Subcutaneous abdominal adipose tissue (tissue), 5 donors: Measurements from ENCODE around the gene PSMD1.

Source experiments
- H3K27ac ChIP-seq: one replicate; pipeline ENCODE4 v1.7.0; 2013; ENCODE audit warnings: low read depth, mild to moderate bottlenecking, inconsistent platforms, low read length, moderate library complexity
- H3K27me3 ChIP-seq, 5 donors: one replicate each; pipeline ENCODE4 v1.7.0; 2013; ENCODE audit warnings: low read length in 5 of 5, inconsistent platforms in 1 of 5; ENCODE audit not compliant: control insufficient read depth in 5 of 5, insufficient read depth in 4 of 5
- H3K36me3 ChIP-seq, 5 donors: one replicate each; pipeline ENCODE4 v1.7.0; 2013; ENCODE audit warnings: low read length in 5 of 5; ENCODE audit not compliant: control insufficient read depth in 5 of 5, insufficient read depth in 5 of 5
- H3K4me1 ChIP-seq, 5 donors: one replicate each; pipeline ENCODE4 v1.7.0; 2013; ENCODE audit warnings: low read length in 5 of 5, mild to moderate bottlenecking in 3 of 5, moderate library complexity in 1 of 5; ENCODE audit not compliant: control insufficient read depth in 5 of 5, insufficient read depth in 5 of 5
- H3K4me3 ChIP-seq, 5 donors: one replicate each; pipeline ENCODE4 v1.7.0; 2013; ENCODE audit warnings: low read length in 5 of 5, low read depth in 1 of 5
- H3K9ac ChIP-seq, 5 donors: one replicate each; pipeline ENCODE4 v1.7.0; 2013; ENCODE audit warnings: low read length in 5 of 5, mild to moderate bottlenecking in 4 of 5, moderate library complexity in 3 of 5
- H3K9me3 ChIP-seq, 5 donors: one replicate each; pipeline ENCODE4 v1.7.0; 2013; ENCODE audit warnings: low read length in 5 of 5; ENCODE audit not compliant: control insufficient read depth in 5 of 5
- donor health status: healthy.
- donor health status: healthy.
- donor health status: healthy.
- donor health status: healthy.
- donor health status: healthy.

The PSMD1 gene

DNA sequence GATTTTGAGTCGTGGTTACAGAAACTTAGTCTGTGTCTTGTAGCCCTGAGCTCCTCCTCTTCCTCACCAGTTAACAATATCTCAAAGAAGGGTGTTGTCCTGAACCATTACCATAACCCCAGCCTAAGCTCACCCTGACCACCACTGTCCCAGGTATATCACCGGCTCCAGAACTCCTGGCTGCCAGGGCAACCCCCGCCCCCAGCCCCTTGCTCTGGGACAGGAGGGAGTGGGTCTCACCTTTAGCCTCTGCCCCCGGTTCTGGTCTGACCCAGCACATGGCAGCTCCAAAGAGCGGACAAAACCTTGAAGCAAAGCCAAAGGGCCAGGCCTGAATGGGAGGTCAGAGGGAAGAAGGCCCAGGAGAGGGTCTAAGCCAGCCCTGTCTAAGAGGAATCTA, 5.6 kb upstream of the PSMD1 start:
- H3K9ac ChIP-seq: no peak overlapping the region

DNA sequence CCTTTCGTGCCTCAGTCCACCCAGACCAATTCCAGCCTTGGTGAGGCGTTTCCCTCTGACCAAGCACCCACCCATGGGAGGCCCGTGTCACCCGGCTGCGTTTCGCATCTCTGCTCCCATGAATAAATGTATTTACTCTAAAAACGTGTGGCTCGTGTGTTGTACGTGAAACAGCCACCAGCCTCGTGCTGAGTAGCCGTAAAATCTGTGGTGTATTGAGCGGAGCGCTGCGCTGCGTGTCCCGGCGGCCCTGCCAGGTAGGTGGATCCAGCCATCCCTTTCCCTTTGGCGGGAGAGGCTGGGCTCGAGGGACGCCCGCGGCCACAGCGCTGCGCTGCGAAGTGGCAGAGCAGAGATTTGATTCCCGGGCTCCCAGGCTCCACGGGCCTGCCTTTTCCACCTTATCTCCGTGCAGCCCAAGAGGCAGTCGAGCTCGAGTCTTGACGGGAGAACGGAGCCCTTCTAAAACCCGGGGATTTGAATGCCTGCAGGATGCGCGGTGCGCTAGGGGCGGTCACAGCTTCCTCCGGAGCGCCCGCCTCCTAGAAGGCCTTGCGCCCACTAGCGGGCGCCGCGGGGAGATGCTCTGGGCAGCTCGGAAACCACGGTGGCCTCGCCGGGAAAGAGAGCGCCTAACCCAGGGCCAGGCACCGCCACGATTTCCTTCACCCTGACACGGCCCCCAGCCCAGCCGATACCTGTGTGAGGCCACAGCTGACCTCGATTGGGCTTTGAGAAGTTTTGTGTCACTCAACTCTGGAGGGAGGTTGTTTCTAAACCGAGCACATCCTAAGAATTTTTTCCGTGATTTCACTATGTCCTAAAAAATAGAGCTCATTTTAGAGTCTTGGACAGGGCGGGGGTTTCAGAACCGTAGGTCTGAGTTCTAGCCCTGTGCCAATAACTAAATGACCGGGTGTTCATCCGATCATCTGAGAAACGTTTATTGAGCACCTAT, 3.9 kb upstream of the PSMD1 start:
- Histone ChIP-seq H3K4me1 (peaks cover 2 to 33% (median 29%) of the 10 kb centered on the region in 5 donors), H3K9ac (peak overlapping the region in 4 of 5 donors; percentile 48 to 77 (median 62)), H3K27ac (no peak overlapping the region), H3K27me3 (peaks cover 0 to 1% (median 0%) of the 10 kb centered on the region in 5 donors), H3K9me3 (no peaks in the 10 kb centered on the region), H3K4me3 (peak overlapping the region; percentile 66 to 89 (median 81)), H3K36me3 (no peaks in the 10 kb centered on the region)

More for the DNA sequence above, 5.6 kb upstream of the PSMD1 start:
- H3K4me1 ChIP-seq: peaks cover 2 to 24% (median 22%) of the 10 kb centered on the region in 5 donors
- H3K27me3 ChIP-seq: peaks cover 0 to 7% (median 0%) of the 10 kb centered on the region in 5 donors
- no peaks in the 10 kb centered on the region for H3K36me3 ChIP-seq
- H3K27ac ChIP-seq: no peak overlapping the region
- H3K9me3 ChIP-seq: no peaks in the 10 kb centered on the region
- H3K4me3 ChIP-seq: no peak overlapping the region

DNA sequence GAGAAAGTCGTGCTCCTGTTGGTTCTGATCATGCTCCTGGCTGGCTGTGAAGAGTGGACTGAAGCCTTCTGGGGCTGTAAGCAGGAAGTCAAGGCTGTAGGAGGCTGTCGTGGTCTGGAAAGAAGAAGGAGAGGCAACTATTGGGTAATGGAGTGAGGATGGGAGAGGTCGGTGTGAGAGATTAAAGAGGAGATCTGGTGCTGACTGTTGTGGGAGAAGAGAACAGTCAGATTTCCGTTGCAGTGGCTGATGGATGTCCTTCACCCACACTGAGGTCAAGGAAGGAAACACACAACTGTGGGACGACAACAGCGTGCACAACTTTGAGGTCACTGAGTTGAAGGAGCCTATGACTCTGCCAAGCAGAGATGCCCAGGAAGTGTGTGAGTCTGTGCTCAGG, 2.8 kb upstream of the PSMD1 start:
- Histone ChIP-seq H3K4me1 (peaks cover 4 to 44% (median 40%) of the 10 kb centered on the region in 5 donors), H3K4me3 (no peak overlapping the region), H3K9ac (no peak overlapping the region), H3K27me3 (no peaks in the 10 kb centered on the region), H3K36me3 (no peaks in the 10 kb centered on the region), H3K9me3 (no peaks in the 10 kb centered on the region), H3K27ac (no peak overlapping the region)

DNA sequence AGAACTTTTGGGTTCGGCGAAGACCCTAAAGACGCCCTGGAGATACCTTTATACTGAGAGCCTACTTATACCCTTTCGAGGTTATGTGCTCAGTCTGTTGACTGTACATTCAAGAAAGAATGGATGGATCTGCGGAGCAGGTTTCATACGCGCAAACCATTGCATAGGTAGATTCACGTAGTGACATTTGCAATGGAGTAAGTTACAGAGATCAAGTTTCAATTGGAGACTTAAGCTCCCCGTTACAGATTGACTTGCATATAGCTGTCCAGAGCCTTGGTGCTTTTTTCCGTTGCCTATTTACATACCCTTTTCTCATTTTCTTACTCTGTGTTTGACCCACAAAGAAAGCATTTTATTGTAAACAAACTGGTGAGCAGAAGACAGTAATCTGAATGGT, 923 bp downstream of the PSMD1 start:
- no peaks in the 10 kb centered on the region for H3K9me3 ChIP-seq
- peaks cover 4 to 12% (median 10%) of the 10 kb centered on the region in 5 donors for H3K36me3 ChIP-seq
- peak overlapping the region; percentile 85 to 96 (median 93) for H3K4me3 ChIP-seq
- H3K9ac ChIP-seq: peak overlapping the region; percentile 93 to 100 (median 100)
- H3K4me1 ChIP-seq: peaks cover 2 to 43% (median 37%) of the 10 kb centered on the region in 5 donors
- H3K27ac ChIP-seq: peak overlapping the region; percentile 91
- no peaks in the 10 kb centered on the region for H3K27me3 ChIP-seq

DNA sequence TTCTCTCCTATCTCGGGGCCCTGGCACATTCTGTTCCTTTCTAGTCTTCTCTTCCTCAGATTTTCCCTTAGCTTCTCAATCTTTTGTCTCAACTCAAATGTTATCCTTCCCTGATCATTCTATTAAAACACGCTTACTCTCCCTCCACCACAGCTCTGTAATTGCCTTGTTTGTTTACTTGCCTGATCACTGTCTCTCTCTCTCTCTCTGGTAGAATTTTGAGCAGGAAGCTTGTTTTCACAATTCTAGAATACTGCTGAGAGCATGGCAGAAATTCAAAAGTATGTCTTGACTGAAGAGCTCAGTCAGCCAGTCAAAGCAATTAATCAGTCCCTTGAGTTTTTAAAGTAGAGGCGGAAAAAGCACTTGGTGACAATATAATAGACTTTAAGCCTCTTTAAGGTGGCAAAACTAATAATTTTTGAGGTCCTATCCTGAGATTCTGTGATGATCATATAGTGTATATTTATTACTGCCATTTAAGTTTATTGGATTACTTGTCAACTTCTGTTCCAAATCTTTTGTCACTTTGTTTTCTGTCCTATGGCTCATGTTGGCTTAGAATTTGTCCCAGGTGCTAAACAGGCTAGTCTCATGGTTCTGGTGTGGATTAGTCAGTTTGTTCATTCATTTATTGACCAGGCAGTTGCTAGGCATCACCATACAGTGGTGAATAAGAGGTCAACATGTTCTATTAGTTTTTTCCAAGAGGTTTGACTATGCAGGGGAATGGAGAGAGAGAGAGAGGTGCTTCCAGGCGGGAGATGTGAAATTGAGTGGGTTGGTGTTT, 2.3 kb downstream of the PSMD1 start:
- H3K27ac ChIP-seq: peak overlapping the region; percentile 91
- H3K27me3 ChIP-seq: no peaks in the 10 kb centered on the region
- peaks cover 5 to 38% (median 30%) of the 10 kb centered on the region in 5 donors for H3K4me1 ChIP-seq
- H3K4me3 ChIP-seq: peak overlapping the region in 3 of 5 donors; percentile 12 to 96 (median 93)
- H3K9ac ChIP-seq: peak overlapping the region in 4 of 5 donors; percentile 0 to 100 (median 78)
- H3K9me3 ChIP-seq: no peaks in the 10 kb centered on the region
- H3K36me3 ChIP-seq: peaks cover 16 to 25% (median 23%) of the 10 kb centered on the region in 5 donors

DNA sequence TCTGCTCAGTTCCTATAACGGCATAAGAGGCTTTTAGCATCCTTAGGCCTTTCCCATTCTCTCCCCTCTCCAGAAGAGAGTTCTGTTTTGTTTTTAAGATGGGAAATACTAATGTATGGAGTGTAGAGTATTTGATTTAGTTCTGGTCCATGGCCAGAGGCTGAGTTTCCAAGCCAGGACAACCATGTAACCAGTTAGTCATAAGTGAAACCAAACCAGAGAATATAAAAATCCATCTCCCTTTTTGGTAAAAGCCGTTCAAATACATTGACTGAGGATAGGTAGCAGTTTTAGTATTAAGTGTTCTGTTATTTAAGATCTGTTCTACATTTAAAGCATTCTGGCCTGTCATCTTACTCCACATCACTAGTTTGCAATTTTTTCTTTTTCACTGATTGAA, 3.1 kb downstream of the PSMD1 start:
- Histone ChIP-seq H3K4me3 (no peak overlapping the region), H3K36me3 (peaks cover 21 to 33% (median 29%) of the 10 kb centered on the region in 5 donors), H3K4me1 (peaks cover 5 to 38% (median 30%) of the 10 kb centered on the region in 5 donors), H3K9me3 (no peaks in the 10 kb centered on the region), H3K27me3 (no peaks in the 10 kb centered on the region), H3K9ac (peak overlapping the region in 4 of 5 donors; percentile 10 to 93 (median 44)), H3K27ac (peak overlapping the region; percentile 91)

DNA sequence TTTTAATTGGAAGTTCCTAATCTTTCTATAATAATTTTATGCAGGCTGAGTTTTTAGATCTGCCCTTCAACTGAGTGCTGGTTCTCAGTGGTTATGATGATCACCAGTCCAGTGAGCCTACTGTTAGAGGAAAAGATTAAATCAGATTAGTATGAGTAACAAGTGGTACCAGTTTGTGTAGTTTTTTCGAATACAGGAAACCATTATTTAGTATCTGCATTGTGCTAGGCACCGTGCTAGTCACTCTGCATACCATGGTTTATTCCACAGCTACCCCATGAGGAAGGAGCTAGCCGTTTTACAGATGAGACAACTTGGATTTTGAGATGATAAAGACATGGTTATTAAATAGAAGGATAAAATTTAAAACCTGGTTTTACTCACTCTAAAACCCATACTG, 6.1 kb downstream of the PSMD1 start:
- Histone ChIP-seq H3K4me3 (no peak overlapping the region), H3K4me1 (peaks cover 5 to 29% (median 23%) of the 10 kb centered on the region in 5 donors), H3K9ac (no peak overlapping the region), H3K36me3 (peaks cover 38 to 59% (median 54%) of the 10 kb centered on the region in 5 donors), H3K27me3 (no peaks in the 10 kb centered on the region), H3K27ac (no peak overlapping the region), H3K9me3 (no peaks in the 10 kb centered on the region)

DNA sequence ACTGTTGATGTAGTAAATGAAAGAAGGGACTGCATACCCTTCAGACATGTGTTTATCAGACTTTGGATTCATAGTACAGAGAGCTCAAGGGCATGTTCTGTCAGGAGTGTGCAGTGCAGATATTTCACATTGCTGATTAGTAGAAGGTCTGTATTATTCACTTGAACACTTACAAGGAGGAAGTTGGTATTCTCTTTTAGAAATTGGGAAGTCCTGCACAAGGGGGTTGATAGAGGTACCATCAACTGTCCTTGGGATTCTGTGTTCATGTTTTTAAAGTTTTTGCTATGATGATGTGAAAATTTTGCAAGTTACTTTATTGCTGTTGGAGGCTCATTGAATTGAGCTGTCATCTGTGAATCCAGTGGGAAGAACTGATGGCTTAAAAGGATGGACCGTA, 6.7 kb downstream of the PSMD1 start:
- H3K4me1 ChIP-seq: peaks cover 5 to 24% (median 17%) of the 10 kb centered on the region in 5 donors
- no peaks in the 10 kb centered on the region for H3K27me3 ChIP-seq
- H3K9me3 ChIP-seq: no peaks in the 10 kb centered on the region
- H3K36me3 ChIP-seq: peaks cover 44 to 64% (median 60%) of the 10 kb centered on the region in 5 donors
- H3K27ac ChIP-seq: no peak overlapping the region
- H3K9ac ChIP-seq: no peak overlapping the region
- H3K4me3 ChIP-seq: no peak overlapping the region

DNA sequence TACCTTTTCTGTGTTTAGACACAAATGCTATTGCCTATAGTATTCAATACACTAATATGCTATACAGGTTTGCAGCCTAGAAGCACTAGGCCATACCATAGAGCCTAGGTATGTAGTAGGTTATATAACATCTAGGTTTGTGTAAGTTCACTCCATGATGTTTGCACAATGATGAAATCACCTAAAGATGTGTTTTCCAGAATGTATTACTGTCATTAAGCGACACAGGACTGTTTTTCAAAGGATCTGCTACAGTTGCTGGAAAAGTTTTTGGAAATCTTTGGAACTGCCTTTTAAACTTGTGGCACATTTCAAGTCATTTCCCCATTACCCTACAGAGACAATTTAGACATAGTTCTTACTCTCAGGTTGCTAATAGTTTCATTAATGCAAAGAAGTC, 9.3 kb downstream of the PSMD1 start:
- H3K36me3 ChIP-seq: peaks cover 64 to 82% (median 72%) of the 10 kb centered on the region in 5 donors
- peaks cover 0 to 4% (median 0%) of the 10 kb centered on the region in 5 donors for H3K4me1 ChIP-seq
- H3K9me3 ChIP-seq: no peaks in the 10 kb centered on the region
- H3K4me3 ChIP-seq: no peak overlapping the region
- no peak overlapping the region for H3K9ac ChIP-seq
- no peak overlapping the region for H3K27ac ChIP-seq
- no peaks in the 10 kb centered on the region for H3K27me3 ChIP-seq
